Stimulated activated naive CD8-positive, alpha-beta T cell treated with anti-CD3 and anti-CD28 coated beads, Interleukin-15, Interleukin-2, amounts not matched to agents 100 ng/mL and 50 ng/mL, for 24 hours (primary cell): ENCODE data around the gene FAM120C.

Source experiments
- H3K27ac Mint-ChIP-seq: one replicate; pipeline ENCODE4 v1.8.0; 2021; ENCODE audit warnings: mild to moderate bottlenecking, mixed read lengths
- H3K27me3 Mint-ChIP-seq: one replicate; pipeline ENCODE4 v1.8.0; 2021; ENCODE audit warnings: mixed read lengths
- H3K36me3 Mint-ChIP-seq: one replicate; pipeline ENCODE4 v1.8.0; 2021; ENCODE audit warnings: low read depth, mixed read lengths
- H3K4me1 Mint-ChIP-seq: one replicate; pipeline ENCODE4 v1.8.0; 2021; ENCODE audit warnings: low read depth, mixed read lengths
- H3K4me3 Mint-ChIP-seq: one replicate; pipeline ENCODE4 v1.8.0; 2021; ENCODE audit warnings: mild to moderate bottlenecking, mixed read lengths
- H3K9me3 Mint-ChIP-seq: one replicate; pipeline ENCODE4 v1.8.0; 2021; ENCODE audit warnings: mixed read lengths

Gene FAM120C

DNA sequence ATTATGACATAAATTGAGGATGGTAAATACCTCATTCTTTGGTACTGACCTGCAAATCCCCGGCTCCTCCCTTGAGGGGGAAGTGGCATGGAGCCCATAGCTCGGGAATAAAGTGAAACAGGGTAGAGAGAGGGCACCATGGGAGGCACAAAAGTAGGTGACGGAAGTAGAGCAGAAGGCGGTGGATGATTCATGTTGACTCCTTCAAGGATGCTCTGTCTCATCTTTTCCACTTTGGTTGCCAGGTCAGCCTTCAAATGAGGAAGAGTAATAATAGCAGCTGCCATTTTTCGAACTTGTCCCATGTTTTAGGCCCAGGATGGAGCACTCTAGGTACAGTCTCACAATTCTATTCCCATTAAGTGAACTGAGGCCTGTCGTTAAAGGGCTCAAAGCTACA is 97.4 kb downstream of the FAM120C start:
- Mint-ChIP-seq H3K27me3 (no peaks in the 10 kb centered on the region), H3K36me3 (peaks cover 8% of the 10 kb centered on the region), H3K27ac (peak overlapping the region; percentile 37), H3K9me3 (no peaks in the 10 kb centered on the region), H3K4me1 (no peaks in the 10 kb centered on the region), H3K4me3 (no peak overlapping the region)

DNA sequence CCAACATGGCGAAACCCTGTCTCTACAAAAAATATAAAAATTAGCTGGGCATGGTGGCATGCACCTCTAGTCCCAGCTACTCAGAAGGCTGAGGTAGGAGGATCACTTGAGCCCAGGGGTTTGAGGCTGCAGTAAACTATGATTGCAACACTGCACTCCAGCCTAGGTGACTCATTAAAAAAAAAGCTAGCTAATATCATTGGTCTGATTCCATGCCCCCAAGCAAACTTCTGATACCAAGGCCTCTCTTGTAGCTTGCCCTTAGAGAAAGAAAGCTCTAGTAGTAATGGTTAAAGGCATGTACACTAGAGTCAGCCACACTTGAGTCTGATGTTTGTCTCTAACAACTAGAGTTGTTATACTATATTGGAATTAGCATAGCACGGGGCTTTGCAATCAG is 106.2 kb downstream of the FAM120C start:
- Mint-ChIP-seq H3K27ac (no peak overlapping the region), H3K36me3 (no peaks in the 10 kb centered on the region), H3K4me1 (no peaks in the 10 kb centered on the region), H3K4me3 (no peak overlapping the region), H3K27me3 (no peaks in the 10 kb centered on the region), H3K9me3 (no peaks in the 10 kb centered on the region)

GRCh38 chrX:54074826-54075225 is 108.2 kb downstream of the FAM120C start:
- no peaks in the 10 kb centered on the region for H3K36me3 Mint-ChIP-seq
- no peaks in the 10 kb centered on the region for H3K4me1 Mint-ChIP-seq
- H3K4me3 Mint-ChIP-seq: no peak overlapping the region
- no peak overlapping the region for H3K27ac Mint-ChIP-seq
- H3K9me3 Mint-ChIP-seq: no peaks in the 10 kb centered on the region
- no peaks in the 10 kb centered on the region for H3K27me3 Mint-ChIP-seq

GRCh38 chrX:54067766-54068165 is 115.3 kb downstream of the FAM120C start:
- Mint-ChIP-seq H3K9me3 (no peaks in the 10 kb centered on the region), H3K27ac (no peak overlapping the region), H3K4me1 (no peaks in the 10 kb centered on the region), H3K36me3 (no peaks in the 10 kb centered on the region), H3K27me3 (no peaks in the 10 kb centered on the region), H3K4me3 (no peak overlapping the region)

- H3K4me1 Mint-ChIP-seq: no peaks in the 10 kb centered on the region
- H3K27me3 Mint-ChIP-seq: no peaks in the 10 kb centered on the region
- H3K27ac Mint-ChIP-seq: no peak overlapping the region
- no peak overlapping the region for H3K4me3 Mint-ChIP-seq
- no peaks in the 10 kb centered on the region for H3K9me3 Mint-ChIP-seq
- no peaks in the 10 kb centered on the region for H3K36me3 Mint-ChIP-seq
Measured at GRCh38 chrX:54066841-54067240, 116.2 kb downstream of the FAM120C start.

DNA sequence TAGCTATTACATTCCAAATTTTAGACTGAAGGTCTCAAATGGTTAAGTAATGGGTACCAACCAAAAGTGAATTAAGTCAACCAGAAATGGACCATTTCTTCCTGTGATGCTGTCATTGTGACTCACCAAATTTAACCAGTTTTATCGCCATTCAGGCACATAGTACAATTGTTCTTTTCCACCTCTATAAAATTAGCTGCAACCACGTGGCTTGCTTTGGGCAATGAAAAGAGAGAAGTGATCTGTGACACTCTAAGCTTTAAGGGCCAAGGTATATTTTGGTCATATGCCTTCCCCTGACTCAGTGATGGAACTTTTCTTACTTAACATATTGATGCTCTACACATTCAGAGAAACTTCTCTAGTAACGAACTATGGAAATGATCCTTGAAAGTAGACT is 118.5 kb downstream of the FAM120C start:
- Mint-ChIP-seq H3K4me3 (no peak overlapping the region), H3K27ac (no peak overlapping the region), H3K27me3 (no peaks in the 10 kb centered on the region), H3K36me3 (no peaks in the 10 kb centered on the region), H3K4me1 (no peaks in the 10 kb centered on the region), H3K9me3 (no peaks in the 10 kb centered on the region)

DNA sequence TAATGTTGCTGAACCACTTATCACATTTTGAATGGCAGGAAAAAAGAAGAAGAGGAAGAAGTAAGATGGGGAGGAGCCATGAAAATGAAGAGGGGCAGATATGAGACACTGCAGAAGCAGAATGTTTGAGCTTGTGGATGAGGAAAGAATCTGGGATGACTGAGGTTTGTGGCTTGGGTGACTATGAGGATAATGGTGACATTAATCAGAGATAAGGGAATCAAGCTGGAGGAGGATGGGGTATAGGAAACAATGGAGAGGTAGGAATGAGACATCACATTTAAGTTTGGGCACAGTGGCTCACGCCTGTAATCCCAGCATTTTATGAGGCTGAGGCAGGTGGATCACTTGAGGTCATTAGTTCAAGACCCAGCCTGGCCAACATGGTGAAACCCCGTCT is 119.7 kb downstream of the FAM120C start:
- no peaks in the 10 kb centered on the region for H3K9me3 Mint-ChIP-seq
- peak overlapping the region; percentile 23 for H3K27ac Mint-ChIP-seq
- H3K4me3 Mint-ChIP-seq: no peak overlapping the region
- no peaks in the 10 kb centered on the region for H3K36me3 Mint-ChIP-seq
- H3K27me3 Mint-ChIP-seq: no peaks in the 10 kb centered on the region
- no peaks in the 10 kb centered on the region for H3K4me1 Mint-ChIP-seq

DNA sequence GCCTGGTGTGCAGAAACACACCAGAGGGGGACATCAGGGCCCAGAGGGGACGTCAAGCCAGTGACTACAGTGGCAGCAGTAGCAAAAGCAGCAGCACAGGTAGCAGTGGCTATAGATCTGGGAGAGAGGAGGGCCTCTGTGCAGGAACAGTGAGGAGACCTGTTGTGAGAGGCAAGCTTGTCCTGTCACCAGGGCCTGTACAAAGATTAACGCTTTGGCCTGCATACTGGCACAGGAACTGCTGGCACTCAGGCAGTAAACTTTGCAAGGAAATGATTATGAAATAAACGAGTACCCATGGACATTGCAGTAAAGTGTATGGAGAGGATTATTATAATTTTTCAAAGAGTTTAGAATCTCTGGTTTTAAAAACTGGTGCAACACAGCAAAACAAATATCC is 133.3 kb downstream of the FAM120C start:
- Mint-ChIP-seq H3K4me3 (no peak overlapping the region), H3K36me3 (no peaks in the 10 kb centered on the region), H3K9me3 (no peaks in the 10 kb centered on the region), H3K27ac (no peak overlapping the region), H3K27me3 (no peaks in the 10 kb centered on the region), H3K4me1 (peaks cover 8% of the 10 kb centered on the region)

- Mint-ChIP-seq H3K9me3 (no peaks in the 10 kb centered on the region), H3K27ac (no peak overlapping the region), H3K36me3 (no peaks in the 10 kb centered on the region), H3K4me3 (no peak overlapping the region), H3K27me3 (no peaks in the 10 kb centered on the region), H3K4me1 (peaks cover 8% of the 10 kb centered on the region)
Measured at GRCh38 chrX:54048412-54048811, 134.6 kb downstream of the FAM120C start.

GRCh38 chrX:54045563-54046228 is 137.4 kb downstream of the FAM120C start:
- Mint-ChIP-seq H3K36me3 (peaks cover 9% of the 10 kb centered on the region), H3K4me1 (peaks cover 11% of the 10 kb centered on the region), H3K27me3 (no peaks in the 10 kb centered on the region), H3K4me3 (peak overlapping the region; percentile 85), H3K9me3 (no peaks in the 10 kb centered on the region), H3K27ac (peak overlapping the region; percentile 91)

DNA sequence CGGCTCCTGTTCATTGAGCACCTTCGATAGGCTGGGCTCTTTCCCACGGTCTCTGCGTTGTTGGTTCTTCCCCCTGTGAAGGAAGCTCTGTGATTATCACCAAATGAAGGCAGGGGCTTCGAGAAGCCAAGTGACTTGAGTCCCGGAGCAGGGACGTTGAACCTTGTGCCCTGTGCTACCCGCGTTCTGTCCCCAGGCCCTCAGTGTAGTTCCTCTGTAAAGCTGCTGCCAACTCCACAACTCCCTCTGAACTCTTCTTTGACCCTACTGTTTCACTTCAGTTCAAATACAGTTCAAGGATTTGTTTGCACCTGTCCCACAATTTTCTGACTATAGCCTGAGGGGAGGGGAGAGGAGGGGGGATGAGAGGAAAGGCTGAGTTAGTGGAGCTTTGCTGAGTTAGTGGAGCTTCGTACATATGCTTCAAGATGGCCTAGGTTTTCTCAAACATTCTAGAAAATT is 138.1 kb downstream of the FAM120C start:
- Mint-ChIP-seq H3K9me3 (no peaks in the 10 kb centered on the region), H3K36me3 (peaks cover 17% of the 10 kb centered on the region), H3K27me3 (no peaks in the 10 kb centered on the region), H3K27ac (peak overlapping the region; percentile 91), H3K4me3 (peak overlapping the region; percentile 85), H3K4me1 (peaks cover 15% of the 10 kb centered on the region)

DNA sequence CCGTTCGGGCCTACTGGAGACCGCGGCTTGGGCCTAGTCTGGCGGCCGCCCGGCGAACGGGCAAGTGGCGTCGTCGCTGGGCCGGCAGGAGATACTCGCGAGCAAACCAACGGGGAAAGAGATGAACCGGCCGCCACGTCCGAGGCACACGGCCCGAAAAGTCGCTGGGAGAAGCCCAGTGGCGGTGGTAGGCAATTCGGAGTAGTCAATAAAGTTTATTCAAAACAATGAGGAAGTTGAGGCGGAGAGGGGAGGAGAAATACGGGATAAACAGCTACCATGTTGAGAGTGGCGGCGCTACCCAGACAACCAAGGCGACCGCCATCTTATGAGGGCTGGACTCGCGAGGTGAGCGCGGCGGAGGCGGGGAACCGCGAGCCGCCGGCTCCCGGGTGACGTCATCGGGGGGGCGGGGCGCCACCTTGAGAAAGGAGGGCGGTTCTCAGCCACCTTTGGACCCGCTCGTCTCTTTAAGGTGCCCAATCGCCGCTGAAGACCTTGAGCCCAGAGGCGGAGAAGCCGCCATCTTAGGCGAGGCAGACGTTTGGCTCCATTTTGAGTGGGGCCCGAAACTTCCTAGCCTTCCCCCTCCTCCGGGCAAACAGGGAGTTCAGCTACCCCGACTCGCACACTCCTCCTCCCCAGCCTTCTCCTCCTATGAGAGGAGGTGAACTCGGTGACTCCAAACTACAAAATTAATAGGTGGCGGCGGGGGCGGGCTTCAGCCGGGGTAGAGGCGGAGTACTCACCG is 138.8 kb downstream of the FAM120C start, which contains the start of gene PHF8:
Gene PHF8, minus strand, starts transcription at position 348 of the 751 bp plus-strand sequence. CDS start 1,745 bp downstream, outside the sequence.
- Mint-ChIP-seq H3K4me3 (peak within 1 kb of the TSS; percentile 96), H3K4me1 (peaks cover 15% of the 10 kb centered on the region), H3K27ac (peak within 1 kb of the TSS; percentile 95), H3K27me3 (no peaks in the 10 kb centered on the region), H3K9me3 (no peaks in the 10 kb centered on the region), H3K36me3 (peaks cover 18% of the 10 kb centered on the region)

DNA sequence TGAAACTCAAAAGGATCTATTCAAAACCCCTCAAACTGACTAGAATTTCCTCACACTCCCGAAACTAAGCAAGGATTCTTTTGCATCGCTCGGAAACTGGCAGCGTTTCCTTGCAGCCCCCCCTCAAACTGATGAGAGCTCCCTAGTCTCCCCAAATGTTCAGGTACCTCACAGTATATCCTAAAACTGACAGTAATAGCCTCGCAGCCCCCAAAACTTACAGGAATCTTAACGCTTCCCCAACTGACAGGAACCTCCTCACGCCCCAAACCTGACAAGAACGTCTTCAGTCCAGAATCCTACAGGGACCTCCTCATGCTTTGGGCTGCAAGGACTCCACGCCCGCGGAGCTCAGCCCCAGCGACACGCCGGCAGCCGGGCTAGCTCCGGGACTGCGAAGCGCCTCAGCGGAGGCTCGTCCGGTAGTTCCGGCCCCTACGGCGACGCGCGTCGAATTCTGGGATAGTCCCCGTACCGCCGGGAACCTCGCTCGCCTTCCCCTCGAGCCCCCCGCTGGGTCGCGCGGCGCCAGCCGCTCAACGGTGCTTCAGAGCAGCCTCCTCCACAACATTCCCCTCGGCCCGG is 139.4 kb downstream of the FAM120C start:
- Mint-ChIP-seq H3K36me3 (peaks cover 18% of the 10 kb centered on the region), H3K4me3 (peak overlapping the region; percentile 96), H3K9me3 (no peaks in the 10 kb centered on the region), H3K4me1 (peaks cover 15% of the 10 kb centered on the region), H3K27me3 (no peaks in the 10 kb centered on the region), H3K27ac (peak overlapping the region; percentile 95)

DNA sequence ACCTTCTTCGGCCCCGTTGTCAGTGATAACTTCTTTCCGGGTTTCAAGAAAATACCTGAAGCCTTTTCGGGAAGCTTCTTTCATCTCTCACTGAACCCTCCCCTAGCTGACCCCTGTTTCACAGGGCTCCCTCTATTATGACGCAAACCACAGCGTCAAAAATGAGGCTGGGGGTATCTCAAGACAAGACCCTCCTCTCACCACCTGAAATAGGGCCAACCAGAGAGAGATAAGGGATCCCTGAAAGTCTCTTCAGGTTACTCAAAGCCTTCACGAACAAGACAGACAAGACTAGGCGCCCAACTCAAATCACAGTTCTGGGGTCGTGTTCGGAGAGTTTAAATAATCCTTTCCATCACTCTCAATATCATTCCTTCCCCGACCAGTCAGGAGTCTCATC is 140.0 kb downstream of the FAM120C start:
- H3K4me3 Mint-ChIP-seq: peak overlapping the region; percentile 96
- no peaks in the 10 kb centered on the region for H3K9me3 Mint-ChIP-seq
- H3K27ac Mint-ChIP-seq: peak overlapping the region; percentile 95
- no peaks in the 10 kb centered on the region for H3K27me3 Mint-ChIP-seq
- H3K36me3 Mint-ChIP-seq: peaks cover 18% of the 10 kb centered on the region
- H3K4me1 Mint-ChIP-seq: peaks cover 15% of the 10 kb centered on the region

- peak overlapping the region; percentile 65 for H3K27ac Mint-ChIP-seq
- peaks cover 22% of the 10 kb centered on the region for H3K36me3 Mint-ChIP-seq
- peaks cover 15% of the 10 kb centered on the region for H3K4me1 Mint-ChIP-seq
- H3K27me3 Mint-ChIP-seq: no peaks in the 10 kb centered on the region
- H3K4me3 Mint-ChIP-seq: peak overlapping the region; percentile 96
- H3K9me3 Mint-ChIP-seq: no peaks in the 10 kb centered on the region
Measured at GRCh38 chrX:54042609-54043021, 140.4 kb downstream of the FAM120C start.
